Heart right ventricle (tissue), 16 donors: ENCODE measurements around the gene SLC16A8. TPM values are rescaled to one million over a fixed set of nuclear protein-coding genes. Genes with fewer than 3 reads are reported as not detected.

Experiments used
- ATAC-seq, 8 donors: fragments of 200-7000 bp; cut with Tn5 transposase; one replicate each; pipeline ENCODE4 v1.9.1; 2020; ENCODE audit warnings: mild to moderate bottlenecking in 8 of 8, moderate library complexity in 8 of 8, moderate number of reproducible peaks in 1 of 8
- DNase-seq, 2 donors: peaks; one replicate each; pipeline ENCODE4 v3.0.0-alpha.2; 2020
- H3K27ac ChIP-seq, 10 donors: fragments of 200-600 bp; sonication (generic) in 2 of 10; one replicate each; pipeline versions ENCODE4 v1.5.0 to v1.8.0; 2020 to 2022; ENCODE audit warnings: mild to moderate bottlenecking in 3 of 10
- H3K27me3 ChIP-seq, 7 donors: fragments of 200-600 bp; one replicate each; pipeline ENCODE4 v1.8.0; 2021 to 2022; ENCODE audit warnings: mild to moderate bottlenecking in 2 of 7
- H3K36me3 ChIP-seq, 9 donors: fragments of 200-600 bp; sonication (generic) in 1 of 9; one replicate each; pipeline versions ENCODE4 v1.5.0 to v1.8.0; 2020 to 2022; ENCODE audit warnings: mild to moderate bottlenecking in 2 of 9
- H3K4me1 ChIP-seq, 9 donors: fragments of 200-600 bp; sonication (generic) in 1 of 9; one replicate each; pipeline versions ENCODE4 v1.5.0 to v1.8.0; 2020 to 2022; ENCODE audit warnings: mild to moderate bottlenecking in 4 of 9
- H3K4me3 ChIP-seq, 10 donors: fragments of 200-600 bp; sonication (generic) in 2 of 10; one replicate each; pipeline versions ENCODE4 v1.5.0 to v1.8.0; 2020 to 2022; ENCODE audit warnings: mild to moderate bottlenecking in 7 of 10, moderate library complexity in 2 of 10
- H3K9me3 ChIP-seq, 11 donors: fragments of 200-600 bp in 10 of 11; sonication (generic) in 2 of 11; one replicate each; pipeline versions ENCODE4 v1.5.0 to v1.8.0; 2013 to 2022; ENCODE audit warnings: mild to moderate bottlenecking in 2 of 11, control low read depth in 1 of 11, moderate library complexity in 1 of 11
- CTCF ChIP-seq, 9 donors: fragments of 200-600 bp; sonication (generic) in 2 of 9; IDR thresholded peaks; one replicate each; pipeline versions ENCODE4 v1.5.0 to v1.8.0; 2021 to 2022; ENCODE audit warnings: antibody characterized with exemption in 9 of 9, mild to moderate bottlenecking in 5 of 9, moderate library complexity in 1 of 9
- WGBS, 2 donors: extraction: QIAGEN DNeasy Blood & Tissue Kit; methylation state at CpG; one replicate each; pipeline ENCODE4 v1.1.7; 2013; ENCODE audit warnings: inconsistent platforms in 1 of 2; 5-methylcytosine and 5-hydroxymethylcytosine counted together
- intact Hi-C, 10 donors: fragments of 100-400 bp; cut with DNase I; formaldehyde crosslinking; loops; one replicate each; pipeline versions ENCODE4 v1.11.1 to v1.14.2; 2022
- polyA plus RNA-seq, 2 donors: library from polyadenylated mRNA; stranded (reverse); fragments of 200-250 nt; gene quantifications; one replicate each; pipeline ENCODE4 v1.2.3, GENCODE V29; 2013
- total RNA-seq, 10 donors: library from RNA; stranded (reverse); fragmentation: NEBNext Ultra II Directional in 3 of 10; extraction: Animal tissue kit (Norgen Biotek cat#: 25700) in 3 of 10; gene quantifications; one replicate each; pipeline versions ENCODE4 v1.2.1 to v1.2.4, GENCODE V29; 2021 to 2023
- donor health status: Arrhythmogenic right ventricular cardiomyopathy.
- donor health status: ischemic (EF 13 %, LVEDD 7.1; RV severe dilation, severe dysfunction).
- donor health status: healthy with polysubstance abuse.
- donor health status: DM: no; HTN: yes; CAD: no.
- donor health status: DM: no; HTN: no; CAD: no.
- donor health status: ischemic (EF 25% LVEDD 6.9; RV normal size, moderate dysfunction).
- donor health status: ischemic (EF 25% LVEDD 5.7; RV mildly dilated, moderate dysfunction).
- donor health status: healthy.
- donor health status: DM: yes; HTN: yes; CAD: no.
- donor health status: Ischemic cardiomyopathy.
- donor health status: ischemic (EF 35%, LVEDD 5.7; RV mildly dilated, moderate dysfunction).
- donor health status: nonischemic (EF 11% LVEDD 7.7; RV severe dilation, severe dysfunction).
- donor health status: DM: yes; HTN: yes; CAD: no.
- donor health status: PGD.
- donor health status: ischemic (EF 29% LVEDD 5.4; RV normal size, mild dysfunction).
- donor health status: nonischemic (EF 23%, LVEDD 6.1; RV moderate dilation, normal function).

Gene SLC16A8
- total and polyA plus RNA-seq, 12 donors: 0.19 to 0.34 (median 0.22) TPM; not detected in 9

- TF ChIP-seq CTCF (IDR thresholded peaks at IDR 0.05): no peak
- H3K27ac ChIP-seq: peak overlapping the region in 2 of 10 donors; percentile 11 to 51
- peak in 3 of 8 donors; percentile 22 to 55 (median 32) for ATAC-seq
- WGBS, 2 donors: 45 to 46% methylated on average over 2 of the region's 2 CpGs
- peaks cover 0 to 71% (median 5%) of the 10 kb centered on the region in 9 donors for H3K36me3 ChIP-seq
- H3K27me3 ChIP-seq: no peaks in the 10 kb centered on the region
- H3K4me3 ChIP-seq: no peak overlapping the region
- intact Hi-C loops: no loop called here
- no peak for DNase-seq
- peaks cover 0 to 14% (median 0%) of the 10 kb centered on the region in 9 donors for H3K4me1 ChIP-seq
- no peaks in the 10 kb centered on the region for H3K9me3 ChIP-seq
Measured at GRCh38 chr22:38131399-38131798, 47.4 kb upstream of the SLC16A8 start.

- H3K27me3 ChIP-seq: no peaks in the 10 kb centered on the region
- no peak for DNase-seq
- no peak overlapping the region for H3K27ac ChIP-seq
- H3K36me3 ChIP-seq: peaks cover 0 to 66% (median 5%) of the 10 kb centered on the region in 9 donors
- no peaks in the 10 kb centered on the region for H3K9me3 ChIP-seq
- peaks cover 0 to 14% (median 0%) of the 10 kb centered on the region in 9 donors for H3K4me1 ChIP-seq
- H3K4me3 ChIP-seq: no peak overlapping the region
- 83 to 94% methylated on average over 9 of the region's 9 CpGs for WGBS, 2 donors
- intact Hi-C loops: loop anchor here in 1 of 10 donors (10.0 kb wide), 1 partner anchor 215 kb away; no protein-coding TSS in a partner anchor
- ATAC-seq: no peak
- TF ChIP-seq CTCF (IDR thresholded peaks at IDR 0.05): no peak
Measured at GRCh38 chr22:38129856-38130255, 45.9 kb upstream of the SLC16A8 start.

- H3K4me3 ChIP-seq: no peak overlapping the region
- H3K9me3 ChIP-seq: no peaks in the 10 kb centered on the region
- DNase-seq: no peak
- intact Hi-C loops: loop anchor here in 1 of 10 donors (10.0 kb wide), 1 partner anchor 216 kb away; no protein-coding TSS in a partner anchor
- H3K4me1 ChIP-seq: peaks cover 0 to 14% (median 0%) of the 10 kb centered on the region in 9 donors
- no peak for ATAC-seq
- no peak overlapping the region for H3K27ac ChIP-seq
- no peak for TF ChIP-seq CTCF (IDR thresholded peaks at IDR 0.05)
- H3K27me3 ChIP-seq: no peaks in the 10 kb centered on the region
- WGBS, 2 donors: 84 to 85% methylated on average over 10 of the region's 10 CpGs
- H3K36me3 ChIP-seq: peaks cover 0 to 61% (median 5%) of the 10 kb centered on the region in 9 donors
Measured at GRCh38 chr22:38129021-38129420, 45.0 kb upstream of the SLC16A8 start.

- WGBS, 2 donors: 93 to 94% methylated on average over 9 of the region's 9 CpGs
- intact Hi-C loops: loop anchor here in 1 of 10 donors (10.0 kb wide), 1 partner anchor 217 kb away; no protein-coding TSS in a partner anchor
- TF ChIP-seq CTCF (IDR thresholded peaks at IDR 0.05): no peak
- peaks cover 0 to 51% (median 5%) of the 10 kb centered on the region in 9 donors for H3K36me3 ChIP-seq
- ATAC-seq: no peak
- H3K27me3 ChIP-seq: no peaks in the 10 kb centered on the region
- H3K27ac ChIP-seq: no peak overlapping the region
- H3K4me1 ChIP-seq: peaks cover 0 to 14% (median 0%) of the 10 kb centered on the region in 9 donors
- no peaks in the 10 kb centered on the region for H3K9me3 ChIP-seq
- H3K4me3 ChIP-seq: no peak overlapping the region
- DNase-seq: no peak
Measured at GRCh38 chr22:38127869-38128268, 43.9 kb upstream of the SLC16A8 start.
